ENCODE data around the gene ZNF618. TPM values are rescaled to one million over a fixed set of nuclear protein-coding genes. Genes with fewer than 3 reads are reported as not detected.

ZNF618 gene
- 7.8 TPM for total RNA-seq

DNA sequence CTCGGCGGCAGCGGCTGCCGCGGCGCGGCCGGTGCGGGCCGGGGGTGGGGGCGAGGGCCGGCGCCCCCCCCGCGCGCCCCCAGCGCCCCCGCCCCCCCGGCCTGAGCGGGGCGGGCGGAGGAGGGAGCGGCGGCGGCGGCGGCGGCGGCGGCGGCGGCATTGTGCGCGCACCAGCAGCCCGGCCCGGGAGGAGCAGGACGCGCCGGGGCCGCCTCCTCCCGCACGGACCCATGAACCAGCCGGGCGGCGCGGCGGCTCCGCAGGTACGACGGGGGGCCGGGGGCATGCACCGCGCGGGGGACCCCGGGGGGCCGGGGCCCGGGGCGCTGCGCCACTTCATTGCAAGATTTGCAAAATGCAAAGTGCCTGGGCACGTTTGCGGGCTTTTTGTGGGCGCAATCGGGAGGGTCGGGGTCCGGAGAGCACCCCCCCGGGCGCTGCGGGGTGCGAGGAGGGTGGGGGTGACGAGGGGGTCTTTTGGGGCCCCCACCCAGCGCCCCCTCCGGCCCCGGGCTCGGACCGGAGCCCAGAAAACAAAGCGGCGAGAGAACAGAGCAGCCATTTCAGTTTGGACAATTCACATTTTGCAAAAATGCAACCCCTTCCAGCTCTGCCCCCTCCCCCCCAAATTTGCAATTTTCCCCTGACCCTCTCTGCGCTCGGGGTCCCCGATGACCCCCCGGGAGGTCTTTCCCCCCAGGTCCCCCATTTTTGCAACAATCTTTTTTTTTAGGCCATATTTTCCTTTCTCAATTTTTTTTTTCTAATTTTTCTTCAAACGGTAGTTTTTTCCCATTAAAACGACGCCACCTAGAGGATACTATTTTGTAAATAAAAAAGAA is at the start of gene ZNF618:
Gene ZNF618 (plus strand): TSS at position 159 of the 842 bp plus-strand sequence. CDS start 72 bp downstream, at position 231.
- DNase-seq = peak; percentile 52

DNA sequence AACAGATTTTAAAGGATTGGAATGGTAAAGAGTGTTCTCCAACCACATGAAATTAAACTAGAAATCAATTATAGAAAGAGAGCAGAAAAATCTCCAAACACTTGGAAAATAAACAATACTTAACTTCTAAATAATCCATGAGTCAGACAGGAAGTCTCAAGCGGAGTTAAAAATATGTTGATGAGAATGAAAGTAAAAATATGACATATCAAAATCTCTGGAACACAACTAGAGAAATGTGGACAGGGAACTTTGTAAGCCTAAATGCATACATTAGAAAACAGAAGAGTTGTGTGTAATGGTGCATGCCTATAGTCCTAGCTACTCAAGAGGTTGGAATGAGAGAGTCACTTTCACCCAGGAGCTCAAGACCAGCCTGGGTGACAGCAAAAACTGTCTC is 47.9 kb upstream of the ZNF618 start:
- DNase-seq = no peak

- DNase-seq = no peak
Measured at GRCh38 chr9:113837334-113837733, 38.8 kb upstream of the ZNF618 start.

DNA sequence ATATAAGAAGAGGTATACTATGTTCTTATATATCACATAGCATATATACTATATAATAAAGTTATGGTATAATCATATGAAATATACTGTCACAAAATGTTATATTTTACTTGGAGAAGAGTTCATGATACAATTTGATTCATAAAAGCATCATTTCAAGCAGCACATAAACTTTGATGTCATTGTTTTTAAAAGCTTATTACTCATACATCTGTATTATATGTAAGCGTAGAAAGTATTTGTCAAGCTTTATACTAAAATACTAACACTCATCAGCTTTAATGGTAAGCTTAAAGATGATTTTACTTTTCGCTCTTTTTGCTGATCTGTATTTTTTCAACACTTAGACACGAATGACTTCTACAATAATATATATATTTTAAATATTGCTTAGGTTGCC is 34.0 kb upstream of the ZNF618 start:
- DNase-seq = no peak

GRCh38 chr9:113844466-113844865 is 31.6 kb upstream of the ZNF618 start:
- no peak for DNase-seq

- DNase-seq = no peak
Measured at GRCh38 chr9:113851359-113851758, 24.8 kb upstream of the ZNF618 start.

DNA sequence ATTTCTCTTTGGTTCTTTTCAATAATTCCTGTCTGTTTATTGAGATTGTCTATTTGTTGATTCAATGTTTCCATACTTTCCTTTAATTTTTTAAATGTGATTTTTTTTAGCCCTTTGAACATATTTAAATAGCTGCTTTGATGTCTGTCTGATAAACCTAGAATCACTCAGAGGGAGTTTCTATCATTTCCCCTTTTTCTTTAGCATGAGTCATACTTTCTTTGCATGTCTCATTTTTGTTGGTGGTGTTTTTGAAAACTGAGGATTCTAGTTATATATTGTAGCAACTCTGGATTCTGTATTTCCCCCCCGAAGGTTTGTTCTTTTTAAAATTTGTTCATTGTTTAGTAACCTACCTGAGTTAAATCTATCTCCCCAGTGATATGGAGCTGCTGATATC is 24.2 kb upstream of the ZNF618 start:
- DNase-seq = no peak

- DNase-seq = no peak
Measured at GRCh38 chr9:113853333-113853732, 22.8 kb upstream of the ZNF618 start.

GRCh38 chr9:113854310-113854709 is 21.8 kb upstream of the ZNF618 start:
- DNase-seq = no peak

DNA sequence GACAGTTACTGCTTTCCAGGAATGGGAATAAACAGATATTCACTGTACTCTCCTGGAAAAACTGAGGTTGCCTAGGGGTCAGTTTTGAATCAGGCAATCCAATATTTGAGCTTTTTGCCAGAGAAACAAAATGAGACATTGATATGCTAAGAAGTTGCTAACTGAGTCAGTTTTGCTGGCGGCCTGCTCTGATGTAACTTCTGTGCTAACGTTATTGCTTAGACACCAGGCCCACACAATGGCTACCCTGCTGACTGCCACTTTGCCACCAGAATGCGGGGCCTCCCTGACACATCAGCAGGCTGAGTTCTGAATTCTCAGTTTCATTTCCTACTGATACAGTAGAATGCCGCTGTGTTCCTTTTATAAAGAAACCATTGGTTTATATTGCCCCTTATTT is 18.2 kb upstream of the ZNF618 start:
- DNase-seq = no peak

DNA sequence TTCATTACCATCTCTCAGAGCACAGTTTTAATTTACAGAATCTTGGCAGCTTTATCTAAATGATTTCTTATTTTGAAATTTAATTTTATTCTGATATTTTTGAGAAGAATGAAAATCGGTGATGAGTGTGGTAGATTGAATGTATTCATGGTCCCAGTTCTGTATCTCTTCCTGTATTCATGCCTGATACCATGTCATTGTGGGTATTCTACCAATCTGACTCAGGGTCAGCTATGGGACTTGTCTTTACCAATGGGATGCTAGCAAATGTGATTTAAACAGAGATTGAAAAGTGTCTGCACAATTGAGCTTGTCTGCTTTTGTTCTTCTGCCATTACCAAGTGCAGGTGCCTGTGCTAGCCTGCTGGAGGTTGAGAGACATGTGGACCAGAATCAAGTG is 17.8 kb upstream of the ZNF618 start:
- no peak for DNase-seq

DNA sequence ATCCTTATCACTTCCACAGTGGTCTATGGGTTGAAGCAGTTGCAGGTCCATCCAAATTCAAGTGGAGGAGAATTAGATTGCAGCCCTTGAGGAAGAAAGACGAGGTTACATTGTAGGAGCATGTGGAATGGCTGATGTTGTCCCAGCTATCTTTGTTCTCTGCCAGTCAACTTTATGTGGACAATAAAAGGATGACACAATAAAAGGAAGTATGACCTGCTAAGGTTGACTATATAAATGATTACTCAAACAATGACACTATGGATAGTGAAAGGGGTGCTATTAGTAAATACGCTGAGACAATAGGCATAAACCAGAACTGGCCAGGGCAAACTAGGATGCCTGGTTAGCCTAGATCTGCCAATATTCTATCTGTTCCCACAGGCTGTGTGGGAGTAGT is 12.8 kb upstream of the ZNF618 start:
- DNase-seq = no peak

DNA sequence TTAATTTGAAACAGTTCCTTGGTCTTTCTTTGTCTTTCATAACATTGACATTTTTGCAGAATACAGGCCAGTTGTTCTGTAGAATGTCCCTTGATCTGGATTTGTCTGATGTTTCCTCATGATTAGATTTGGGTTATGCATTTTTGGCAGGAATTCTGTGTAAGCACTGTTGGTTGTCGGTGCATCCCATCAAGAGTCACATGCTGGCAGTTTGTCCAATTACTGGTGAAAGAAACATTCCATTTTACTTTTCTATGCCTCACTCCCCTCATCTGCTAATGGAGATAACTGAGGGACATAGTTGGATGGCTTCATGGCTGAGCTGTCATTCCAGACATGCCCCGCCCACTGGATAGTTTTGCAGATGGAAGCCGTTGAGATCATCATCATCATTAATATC is 7.6 kb upstream of the ZNF618 start:
- no peak for DNase-seq

GRCh38 chr9:113872485-113873143 is 3.5 kb upstream of the ZNF618 start:
- DNase-seq = no peak

GRCh38 chr9:113873446-113873845 is 2.7 kb upstream of the ZNF618 start:
- DNase-seq = no peak

- no peak for DNase-seq
Measured at GRCh38 chr9:113873926-113874325, 2.2 kb upstream of the ZNF618 start.

DNA sequence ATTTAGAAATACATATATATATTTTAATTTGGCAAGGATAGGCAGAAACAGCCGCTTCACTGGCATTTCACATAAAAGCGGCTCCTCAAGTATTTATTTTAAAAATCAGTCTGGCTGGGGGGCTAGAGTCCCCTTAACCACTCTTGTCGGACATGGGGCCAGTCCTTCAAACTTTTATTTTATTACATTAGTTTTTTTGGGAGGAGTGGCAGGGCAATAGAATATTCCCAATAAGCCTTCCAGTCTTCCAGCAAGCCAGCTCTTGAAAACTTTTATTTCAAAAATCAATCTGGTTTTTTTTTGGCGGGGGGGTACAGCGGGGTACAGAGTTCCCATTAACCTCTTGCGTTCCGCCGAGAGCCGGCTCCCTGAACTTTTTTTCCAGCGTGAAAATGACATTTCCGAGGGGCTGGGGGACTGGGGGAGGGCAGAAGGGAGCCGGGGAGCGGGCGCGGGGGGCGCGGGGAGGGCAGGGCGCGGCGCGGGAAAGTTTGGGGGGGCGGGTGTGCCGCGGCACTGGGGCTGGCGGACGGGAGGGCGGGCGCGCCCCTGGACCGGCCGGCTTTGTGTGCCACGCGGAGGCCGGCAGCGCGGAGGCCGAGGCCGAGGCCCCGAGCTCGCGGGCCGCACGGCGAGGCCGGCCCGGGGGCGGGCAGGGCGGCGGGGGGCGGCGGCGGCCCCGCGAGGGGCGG is 504 bp upstream of the ZNF618 start:
- peak; percentile 15 for DNase-seq

DNA sequence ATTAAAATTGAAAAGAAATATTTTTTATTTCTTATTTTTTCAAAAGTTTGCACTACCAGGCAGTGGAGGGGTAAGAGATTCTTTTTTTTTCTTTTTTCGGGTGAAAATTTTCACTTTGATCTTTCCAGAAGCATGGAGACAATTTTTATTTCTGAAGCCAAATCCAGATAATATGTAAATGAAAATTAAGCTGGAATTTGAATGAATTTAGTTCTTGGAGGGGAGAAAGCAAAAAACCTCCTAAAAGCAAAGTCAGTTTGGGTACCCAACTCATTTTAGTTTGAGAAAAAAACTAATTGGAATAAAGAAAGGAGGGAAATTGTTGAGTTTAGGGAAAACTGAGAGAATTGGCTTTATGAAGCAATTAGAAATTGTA is 872 bp downstream of the ZNF618 start:
- no peak for DNase-seq

- DNase-seq = no peak
Measured at GRCh38 chr9:113879318-113879717, 3.2 kb downstream of the ZNF618 start.

DNA sequence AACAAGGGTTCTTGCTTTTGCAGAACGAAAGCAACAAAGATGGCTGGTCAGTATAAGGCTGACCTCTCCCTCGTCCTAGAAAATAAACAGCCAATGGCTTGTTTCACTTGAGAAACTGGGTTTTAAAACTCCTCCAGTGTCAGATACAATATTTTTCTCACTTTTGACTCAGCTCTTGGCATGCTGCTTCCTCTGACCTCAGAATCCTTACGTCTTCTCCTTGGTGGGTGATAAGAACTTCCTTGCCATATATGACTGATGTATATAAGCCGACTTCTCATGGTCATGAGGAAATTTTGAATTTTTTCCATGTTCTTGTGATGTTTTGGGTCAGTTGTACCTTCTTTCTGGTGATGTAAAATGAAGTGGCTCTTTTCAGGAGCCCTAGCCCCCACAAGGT is 3.8 kb downstream of the ZNF618 start:
- peak; percentile 30 for DNase-seq

DNA sequence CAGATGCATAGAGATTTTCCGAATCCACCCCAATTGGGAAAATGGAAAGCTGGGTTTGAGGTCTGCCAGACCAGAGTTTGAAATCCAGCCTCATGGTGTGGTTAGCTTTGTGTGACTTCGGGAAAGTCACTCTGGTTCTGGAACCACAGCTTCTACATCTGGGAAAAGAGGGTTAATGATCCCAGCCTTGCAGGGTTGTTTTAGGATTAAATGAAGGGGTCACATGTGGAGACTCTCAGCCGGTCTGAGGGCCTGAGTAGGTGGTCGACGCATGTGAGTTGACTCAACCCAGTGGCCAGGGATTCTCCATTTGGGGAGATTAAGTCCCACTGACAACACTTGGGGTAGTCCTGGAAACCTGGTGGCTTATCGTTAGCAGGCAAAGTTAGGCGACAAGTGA is 6.1 kb downstream of the ZNF618 start:
- no peak for DNase-seq

DNA sequence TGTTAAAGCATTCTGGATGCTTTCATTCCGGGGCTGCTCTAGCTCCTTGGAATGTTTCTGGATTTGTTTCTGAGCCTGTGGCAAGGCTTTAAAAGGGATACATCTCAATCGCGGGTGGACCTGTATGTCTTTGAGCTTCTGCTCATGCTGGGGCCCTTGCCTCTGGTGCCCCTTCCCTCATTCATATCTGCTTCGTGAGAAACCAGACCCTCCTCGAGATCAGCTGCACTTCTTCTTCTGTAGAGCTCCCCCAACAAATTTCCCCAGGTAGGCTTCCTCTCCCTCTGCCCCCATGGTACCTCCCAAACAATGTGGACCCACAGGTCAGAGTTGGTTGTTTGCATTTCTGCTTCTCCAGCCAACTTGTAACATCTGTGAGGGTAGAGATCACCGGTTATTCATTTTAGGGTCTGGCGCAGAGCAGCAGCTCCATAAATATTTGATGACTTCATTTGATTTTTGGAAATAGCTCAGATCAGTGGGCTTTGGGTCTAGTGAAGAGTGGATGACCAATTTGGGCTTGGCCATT is 6.6 kb downstream of the ZNF618 start:
- DNase-seq = no peak
